HG02623 (cell line): Measurements from ENCODE around the gene FEN1.
A peak's percentile ranks its signal among the peaks of the same experiment; 100 is the strongest.

ENCODE experiments used
- ATAC-seq: cut with Tn5 transposase; IDR thresholded peaks from one replicate; pipeline ENCODE4 v1.9.1; 2021; ENCODE audit warnings: moderate library complexity; ENCODE audit not compliant: unreplicated experiment

FEN1 gene, protein sequence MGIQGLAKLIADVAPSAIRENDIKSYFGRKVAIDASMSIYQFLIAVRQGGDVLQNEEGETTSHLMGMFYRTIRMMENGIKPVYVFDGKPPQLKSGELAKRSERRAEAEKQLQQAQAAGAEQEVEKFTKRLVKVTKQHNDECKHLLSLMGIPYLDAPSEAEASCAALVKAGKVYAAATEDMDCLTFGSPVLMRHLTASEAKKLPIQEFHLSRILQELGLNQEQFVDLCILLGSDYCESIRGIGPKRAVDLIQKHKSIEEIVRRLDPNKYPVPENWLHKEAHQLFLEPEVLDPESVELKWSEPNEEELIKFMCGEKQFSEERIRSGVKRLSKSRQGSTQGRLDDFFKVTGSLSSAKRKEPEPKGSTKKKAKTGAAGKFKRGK

DNA sequence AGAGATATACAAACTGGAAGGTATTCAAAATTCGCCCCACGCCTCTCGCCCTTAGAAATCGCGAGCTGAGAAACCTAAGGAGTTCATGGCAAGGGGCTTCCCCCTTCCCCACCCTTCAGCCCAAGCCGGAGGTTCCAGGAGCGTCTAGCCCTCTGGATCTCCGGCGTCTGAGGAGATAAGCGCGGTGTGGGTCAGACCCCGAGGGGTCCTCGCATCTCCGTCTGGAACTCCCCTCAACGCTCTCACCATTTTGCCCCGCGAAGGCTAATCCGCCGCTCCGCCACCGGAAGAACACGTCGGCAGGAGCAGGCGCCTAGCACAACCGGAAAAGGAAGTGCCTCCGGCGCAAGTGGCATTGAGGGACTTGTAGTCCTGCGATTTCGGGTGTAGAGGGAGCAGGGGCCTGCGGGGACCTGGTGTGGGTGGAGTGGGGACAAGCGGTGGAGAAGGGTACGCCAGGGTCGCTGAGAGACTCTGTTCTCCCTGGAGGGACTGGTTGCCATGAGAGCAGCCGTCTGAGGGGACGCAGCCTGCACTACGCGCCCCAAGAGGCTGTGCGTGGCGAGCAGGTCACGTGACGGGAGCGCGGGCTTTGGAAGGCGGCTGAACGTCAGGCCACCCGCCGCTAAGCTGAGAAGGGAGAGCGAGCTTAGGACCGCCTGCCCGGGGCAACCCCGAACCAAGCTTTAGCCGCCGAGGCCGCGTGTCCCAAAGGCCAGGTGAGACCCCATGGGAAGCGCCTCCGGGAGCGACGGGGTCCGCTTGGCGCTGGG lies at the start of gene FEN1, which contains the start of gene TMEM258:
Gene FEN1, plus strand, starts transcription at position 602 of the 773 bp plus-strand sequence. CDS start 2,451 bp downstream, outside the sequence.
Gene TMEM258, minus strand, starts transcription at position 290 of the 773 bp plus-strand sequence. Its CDS starts 41 bp downstream, at position 249.
- peak; percentile 82 for ATAC-seq

DNA sequence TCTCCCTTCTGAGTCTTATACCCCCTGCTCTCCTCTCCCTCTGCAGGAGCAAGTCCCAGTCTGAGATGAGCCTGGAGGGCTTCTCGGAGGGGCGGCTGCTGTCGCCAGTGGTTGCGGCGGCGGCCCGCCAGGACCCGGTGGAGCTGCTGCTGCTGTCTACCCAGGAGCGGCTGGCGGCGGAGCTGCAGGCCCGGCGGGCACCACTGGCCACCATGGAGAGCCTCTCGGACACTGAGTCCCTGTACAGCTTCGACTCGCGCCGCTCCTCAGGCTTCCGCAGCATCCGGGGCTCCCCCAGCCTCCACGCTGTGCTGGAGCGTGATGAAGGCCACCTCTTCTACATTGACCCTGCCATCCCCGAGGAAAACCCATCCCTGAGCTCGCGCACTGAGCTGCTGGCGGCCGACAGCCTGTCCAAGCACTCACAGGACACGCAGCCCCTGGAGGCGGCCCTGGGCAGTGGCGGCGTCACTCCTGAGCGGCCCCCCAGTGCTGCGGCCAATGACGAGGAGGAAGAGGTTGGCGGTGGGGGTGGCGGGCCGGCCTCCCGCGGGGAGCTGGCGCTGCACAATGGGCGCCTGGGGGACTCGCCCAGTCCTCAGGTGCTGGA lies 49.1 kb upstream of the FEN1 start:
- ATAC-seq = no peak

DNA sequence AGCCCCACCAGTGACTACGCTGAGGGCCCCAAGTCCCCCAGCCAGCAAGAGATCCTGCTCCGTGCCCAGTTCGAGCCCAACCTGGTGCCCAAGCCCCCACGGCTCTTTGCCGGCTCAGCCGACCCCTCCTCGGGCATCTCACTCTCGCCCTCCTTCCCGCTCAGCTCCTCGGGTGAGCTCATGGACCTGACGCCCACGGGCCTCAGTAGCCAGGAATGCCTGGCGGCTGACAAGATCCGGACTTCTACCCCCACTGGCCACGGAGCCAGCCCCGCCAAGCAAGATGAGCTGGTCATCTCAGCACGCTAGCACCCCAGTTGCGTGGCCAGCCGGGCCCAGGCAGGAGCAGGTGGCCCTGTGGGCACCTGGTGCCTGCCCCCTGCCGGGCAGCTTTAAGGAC lies 48.5 kb upstream of the FEN1 start:
- no peak for ATAC-seq

DNA sequence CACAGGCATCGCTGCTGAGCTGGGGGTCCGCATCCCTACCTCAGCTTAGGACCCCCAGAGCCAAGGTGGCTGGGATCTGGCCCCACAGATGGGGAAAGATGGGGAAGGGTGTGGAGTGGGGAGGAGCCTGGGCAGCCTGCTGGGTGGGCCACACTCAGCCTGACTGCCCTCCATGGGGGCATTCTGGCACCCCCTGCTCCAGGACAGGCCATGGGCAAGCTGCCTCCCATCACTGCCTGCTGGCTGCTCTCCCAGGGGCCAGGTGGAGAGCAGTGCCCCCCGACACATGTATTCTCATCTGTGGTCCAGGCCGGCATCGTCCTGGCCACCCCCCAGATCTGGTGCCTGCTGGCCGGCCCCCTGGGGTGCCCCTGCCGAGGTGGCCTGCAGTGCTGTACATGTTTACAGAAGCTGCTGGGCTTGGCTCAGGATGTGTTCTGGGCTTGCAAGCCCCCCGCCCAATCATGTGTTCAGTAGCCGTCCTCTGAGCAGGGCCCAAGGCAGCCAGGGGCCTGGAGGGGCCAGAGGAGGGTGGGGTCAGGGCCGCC lies 48.0 kb upstream of the FEN1 start:
- no peak for ATAC-seq

DNA sequence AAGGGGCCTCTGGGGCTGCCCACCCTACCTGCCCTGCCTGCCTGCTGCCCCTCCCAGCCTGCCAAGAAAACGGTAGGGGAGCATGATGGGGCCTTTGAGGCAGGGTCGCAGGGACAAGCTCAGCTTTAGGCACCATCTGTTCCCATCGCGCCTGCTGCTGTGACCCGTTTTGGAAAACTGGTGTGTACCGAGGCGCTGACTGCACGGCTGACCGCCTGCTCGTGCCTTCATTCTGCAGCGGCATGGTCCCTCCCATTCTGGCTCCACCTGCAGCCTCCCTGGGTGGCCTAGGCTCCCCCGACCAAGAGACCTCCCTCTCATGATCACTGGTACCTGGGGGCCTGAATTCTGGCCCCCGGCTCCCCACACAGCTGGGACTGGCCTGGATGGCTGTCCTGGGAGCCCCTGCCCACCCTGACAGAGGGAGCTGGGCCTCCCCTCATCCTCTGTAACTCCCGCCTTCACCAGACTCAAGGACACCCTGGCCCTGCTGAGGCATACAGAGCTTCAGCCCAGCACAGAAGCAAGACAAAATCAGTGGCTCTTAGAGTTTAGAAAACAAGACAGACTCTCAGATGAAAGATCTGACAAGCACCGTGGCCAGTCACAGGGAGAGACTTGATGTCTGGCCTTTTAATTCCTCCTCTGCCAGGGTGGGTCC lies 46.8 kb upstream of the FEN1 start:
- ATAC-seq = no peak

DNA sequence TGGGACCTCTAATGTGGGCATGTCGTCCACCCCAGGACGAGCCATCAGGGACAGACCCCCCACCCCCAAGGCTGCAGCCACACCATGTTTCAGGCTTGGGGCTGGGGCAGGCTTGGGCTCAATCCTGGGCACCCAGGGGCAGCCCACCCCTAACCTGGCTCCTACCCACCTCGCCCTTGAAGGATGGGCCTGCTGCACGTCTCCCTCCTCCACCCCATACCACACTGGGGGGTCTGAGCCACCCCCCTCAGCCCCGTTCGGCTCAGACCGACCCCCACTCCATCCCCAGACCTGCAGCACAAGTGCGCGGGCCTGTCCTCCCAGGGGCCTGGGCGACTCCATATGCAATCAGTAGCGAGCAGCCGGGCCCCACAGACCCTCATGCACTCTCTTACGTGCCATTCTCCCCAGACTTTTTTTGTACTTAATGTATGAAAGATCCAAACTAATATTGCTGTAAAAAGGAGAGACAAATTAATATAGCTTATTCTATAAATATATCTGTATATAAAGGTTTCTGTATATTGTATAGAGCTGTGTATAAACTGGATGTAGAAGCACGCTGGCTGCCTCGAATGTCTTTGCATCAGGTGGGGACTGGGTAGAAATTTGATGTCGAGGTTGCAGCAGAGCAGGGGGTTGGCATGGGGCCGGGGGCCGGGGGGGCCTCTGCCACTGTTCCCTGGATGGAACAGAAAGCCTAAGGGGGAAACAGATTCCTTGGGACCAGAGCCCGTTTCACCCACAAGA lies 46.1 kb upstream of the FEN1 start:
- ATAC-seq = no peak

DNA sequence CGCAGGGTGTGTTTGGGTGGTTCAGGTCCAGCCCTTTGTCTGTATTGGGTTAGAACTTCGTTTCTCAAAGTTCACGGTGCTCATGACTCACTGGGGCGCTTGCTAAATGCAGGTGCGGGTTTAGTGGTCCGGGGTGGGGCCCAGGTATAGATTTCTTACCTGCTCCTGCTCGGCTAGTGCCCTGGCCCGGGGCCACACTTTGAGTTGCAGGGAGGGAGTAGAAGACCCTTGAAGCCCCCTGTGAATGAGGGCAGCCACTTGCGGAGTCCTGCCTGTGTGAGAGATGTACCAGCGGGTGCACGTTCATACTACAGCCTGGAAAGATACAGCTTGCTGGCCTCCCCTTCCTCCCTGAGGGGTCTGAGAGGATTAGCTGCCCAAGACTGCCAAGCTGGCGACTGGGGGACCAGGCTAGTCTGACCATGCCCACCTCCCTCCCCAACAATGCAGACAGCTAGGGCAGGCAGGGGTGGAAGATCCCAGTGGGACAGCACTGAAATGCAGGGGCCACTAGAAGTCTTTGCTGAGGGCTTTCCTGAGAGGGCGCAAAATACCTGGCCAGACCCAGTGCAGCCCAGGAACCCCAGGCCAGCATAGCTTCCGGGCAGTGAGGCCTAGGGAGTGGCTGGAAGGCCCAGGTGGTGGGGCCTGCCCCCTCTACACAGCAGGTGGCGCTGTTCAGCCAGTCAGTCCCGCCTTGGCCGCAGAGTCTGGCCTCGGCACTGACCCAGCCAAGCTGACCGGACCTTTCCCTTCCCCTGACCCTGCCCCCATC lies 45.3 kb upstream of the FEN1 start:
- ATAC-seq = peak; percentile 56

DNA sequence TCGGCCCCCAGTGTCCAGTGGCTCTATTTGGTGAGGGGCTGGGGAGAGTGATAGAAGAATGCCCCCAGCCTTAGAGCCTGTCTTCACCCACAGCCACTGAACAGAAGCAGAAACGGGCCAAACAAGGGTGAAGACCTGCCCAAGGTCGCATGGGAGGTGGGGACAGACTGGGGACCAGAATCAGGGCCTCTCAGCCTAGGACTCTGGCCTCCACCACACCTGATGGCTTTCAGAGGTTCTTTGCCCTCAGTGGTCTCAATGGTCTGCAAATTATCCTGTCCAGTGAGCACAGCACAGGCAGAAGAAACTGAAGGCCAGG lies 44.8 kb upstream of the FEN1 start:
- ATAC-seq = peak; percentile 10

DNA sequence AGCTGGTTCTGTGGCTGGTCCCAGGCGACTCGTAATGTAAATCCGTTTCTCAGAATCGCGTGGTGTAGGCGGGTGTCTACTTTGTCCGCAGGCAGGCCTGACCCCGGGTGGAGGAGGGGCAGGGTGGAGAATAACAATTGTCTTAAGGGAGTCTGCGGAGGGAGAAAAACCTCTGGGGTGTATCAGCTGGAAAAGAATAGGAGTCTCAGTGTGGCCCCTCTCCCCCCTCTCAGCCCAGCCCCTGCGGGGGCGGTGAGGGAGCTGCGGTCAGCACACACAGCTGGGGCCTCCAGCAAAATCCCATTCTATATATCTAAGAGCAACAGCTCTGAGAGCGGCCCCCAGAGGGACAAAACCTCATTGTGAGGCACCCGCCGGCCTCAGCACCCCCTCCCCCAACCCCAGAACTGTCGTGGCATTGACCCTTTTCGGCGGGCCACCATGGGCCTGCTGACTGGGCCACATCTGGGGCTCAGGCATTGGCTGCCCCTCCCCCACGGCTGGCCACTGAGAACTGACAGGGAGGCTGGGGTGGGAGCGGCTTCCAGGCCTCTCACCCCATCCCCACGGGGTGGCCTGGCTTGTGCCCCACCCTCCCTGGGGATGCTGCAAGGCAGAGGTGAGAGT lies 43.0 kb upstream of the FEN1 start:
- no peak for ATAC-seq

DNA sequence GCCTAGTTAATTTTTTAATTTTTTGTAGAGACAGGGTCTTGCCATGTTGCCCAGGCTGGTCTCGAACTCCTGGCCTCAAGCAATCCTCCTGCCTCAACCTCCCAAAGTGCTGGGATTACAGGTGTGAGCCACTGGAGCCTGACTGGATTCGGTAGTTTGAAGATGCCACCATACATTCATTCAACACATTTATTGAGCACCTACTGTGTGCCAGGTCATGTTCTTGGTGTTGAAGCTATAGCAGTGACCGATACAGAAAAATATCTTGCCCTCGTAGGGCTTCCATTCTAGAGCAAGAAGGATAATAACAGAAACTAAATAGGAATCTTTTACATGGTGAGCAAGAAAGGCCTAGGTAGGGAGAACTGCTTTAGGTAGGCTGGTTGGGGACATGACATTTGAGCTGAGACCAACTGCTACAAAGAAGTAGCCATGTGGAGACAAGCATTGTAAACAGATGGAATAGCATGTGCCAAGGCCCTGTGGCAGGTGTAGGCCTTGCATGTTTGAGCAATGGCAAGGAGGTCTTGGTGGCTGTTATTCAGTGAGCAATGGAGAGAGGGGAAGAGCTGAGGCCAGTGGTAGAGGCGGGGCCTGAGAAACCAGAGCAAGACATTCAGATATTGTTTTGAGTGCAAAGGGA lies 42.0 kb upstream of the FEN1 start:
- ATAC-seq = no peak

DNA sequence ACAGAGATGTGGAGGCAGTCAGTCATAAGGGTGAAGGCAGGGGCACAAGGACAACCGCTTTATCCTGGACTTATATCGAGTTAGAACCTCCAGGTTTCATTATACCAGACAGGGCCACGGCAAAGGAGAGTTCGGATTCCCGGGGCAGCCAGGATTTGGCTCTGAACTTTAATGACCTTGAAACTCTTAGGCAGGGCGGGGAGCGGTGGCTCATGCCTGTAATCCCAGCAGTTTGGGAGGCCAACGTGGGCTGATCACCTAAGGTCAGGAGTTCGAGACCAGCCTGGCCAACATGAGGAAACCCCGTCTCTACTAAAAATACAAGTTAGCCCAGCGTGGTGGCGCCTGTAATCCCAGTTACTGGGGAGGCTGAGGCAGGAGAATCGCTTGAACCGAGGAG lies 41.3 kb upstream of the FEN1 start:
- no peak for ATAC-seq

DNA sequence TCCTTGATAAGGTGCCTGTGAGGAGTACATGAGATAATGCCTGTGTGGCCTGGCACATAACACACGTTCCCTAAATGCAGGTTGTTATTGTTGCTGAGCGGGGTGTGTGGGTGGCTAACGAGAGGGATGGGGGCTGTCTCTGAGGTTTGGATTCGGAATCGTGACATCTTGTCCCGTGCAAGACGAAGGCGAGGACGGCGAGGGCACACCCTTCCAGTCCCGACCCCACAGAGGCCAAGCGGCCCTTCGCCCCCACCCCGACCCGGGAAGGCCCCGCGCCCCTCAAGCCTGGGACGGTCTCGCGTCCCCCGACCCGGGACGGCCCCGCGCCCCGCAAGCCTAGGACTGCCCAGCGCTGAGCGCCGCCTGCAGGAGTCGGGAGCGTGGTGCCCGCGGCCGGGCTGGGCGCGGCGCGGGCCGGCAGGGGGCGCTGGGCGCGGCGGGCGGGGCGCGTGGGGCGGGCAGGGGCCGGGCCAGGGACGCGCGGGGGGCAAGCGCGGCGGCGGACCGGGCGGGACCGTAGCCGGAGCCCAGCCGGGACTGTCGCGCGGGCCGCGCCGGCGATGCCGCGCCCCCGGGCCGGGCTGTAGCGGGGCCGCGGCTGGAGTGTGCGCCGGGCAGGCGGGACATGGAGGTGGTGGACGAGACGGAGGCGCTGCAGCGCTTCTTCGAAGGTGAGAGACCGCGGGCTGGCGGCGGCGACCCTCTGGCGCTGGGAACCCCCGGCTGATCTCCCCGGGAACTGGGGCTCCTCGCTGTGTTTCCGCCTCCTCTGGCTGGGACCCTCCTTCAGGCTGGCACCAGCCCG lies 40.4 kb upstream of the FEN1 start, which contains the start of gene MYRF:
Gene MYRF, plus strand, starts transcription at position 520 of the 808 bp plus-strand sequence. Its CDS starts 109 bp downstream, at position 629.
- no peak for ATAC-seq

DNA sequence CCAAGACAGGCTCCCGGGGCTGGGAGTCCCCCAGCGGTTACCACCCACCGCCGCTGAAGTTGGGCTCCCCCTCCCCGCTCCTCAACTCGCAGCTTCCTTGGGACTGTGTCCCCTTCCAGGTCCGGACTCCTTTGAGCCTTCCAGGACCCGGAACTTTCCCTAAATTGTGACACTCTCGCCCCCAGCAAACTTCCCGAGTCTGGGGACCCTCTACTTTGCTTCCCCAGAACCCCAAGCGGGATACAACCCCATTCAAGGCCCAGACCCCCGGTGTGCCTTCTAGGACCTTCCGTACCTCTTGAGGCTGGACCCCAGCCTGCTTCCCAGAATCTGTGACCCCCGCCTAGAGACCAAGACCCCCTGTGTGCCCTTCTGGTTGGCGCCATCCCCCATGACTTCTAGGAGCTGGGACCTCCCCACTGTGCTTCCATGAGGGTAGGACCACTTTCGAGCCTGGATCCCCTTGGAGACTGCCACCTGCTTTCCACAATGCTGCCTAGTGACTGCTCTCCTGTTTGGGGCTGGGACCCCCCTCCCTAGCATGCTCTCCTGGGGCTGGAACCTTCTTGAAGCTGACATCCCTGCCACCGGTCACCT lies 39.7 kb upstream of the FEN1 start:
- ATAC-seq = no peak

DNA sequence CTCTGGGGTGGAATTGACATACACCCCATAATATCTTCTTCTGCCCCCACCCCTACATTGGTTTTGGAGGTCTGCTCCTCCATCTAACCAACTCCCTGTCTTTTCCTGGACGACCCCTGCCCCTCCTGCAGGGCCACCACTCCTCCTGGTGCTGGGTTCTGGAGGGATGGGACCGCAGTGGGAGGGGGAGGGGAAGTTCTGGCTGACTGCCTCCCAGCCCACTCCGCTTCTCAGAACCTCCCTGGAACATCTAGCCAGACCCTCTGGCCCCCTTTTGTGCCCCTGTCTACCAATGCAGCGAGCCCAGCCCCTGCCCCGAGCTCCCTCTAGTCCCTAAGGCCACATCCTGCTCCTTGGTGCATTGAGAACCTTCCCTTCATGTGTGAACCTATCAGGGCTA lies 39.0 kb upstream of the FEN1 start:
- no peak for ATAC-seq

DNA sequence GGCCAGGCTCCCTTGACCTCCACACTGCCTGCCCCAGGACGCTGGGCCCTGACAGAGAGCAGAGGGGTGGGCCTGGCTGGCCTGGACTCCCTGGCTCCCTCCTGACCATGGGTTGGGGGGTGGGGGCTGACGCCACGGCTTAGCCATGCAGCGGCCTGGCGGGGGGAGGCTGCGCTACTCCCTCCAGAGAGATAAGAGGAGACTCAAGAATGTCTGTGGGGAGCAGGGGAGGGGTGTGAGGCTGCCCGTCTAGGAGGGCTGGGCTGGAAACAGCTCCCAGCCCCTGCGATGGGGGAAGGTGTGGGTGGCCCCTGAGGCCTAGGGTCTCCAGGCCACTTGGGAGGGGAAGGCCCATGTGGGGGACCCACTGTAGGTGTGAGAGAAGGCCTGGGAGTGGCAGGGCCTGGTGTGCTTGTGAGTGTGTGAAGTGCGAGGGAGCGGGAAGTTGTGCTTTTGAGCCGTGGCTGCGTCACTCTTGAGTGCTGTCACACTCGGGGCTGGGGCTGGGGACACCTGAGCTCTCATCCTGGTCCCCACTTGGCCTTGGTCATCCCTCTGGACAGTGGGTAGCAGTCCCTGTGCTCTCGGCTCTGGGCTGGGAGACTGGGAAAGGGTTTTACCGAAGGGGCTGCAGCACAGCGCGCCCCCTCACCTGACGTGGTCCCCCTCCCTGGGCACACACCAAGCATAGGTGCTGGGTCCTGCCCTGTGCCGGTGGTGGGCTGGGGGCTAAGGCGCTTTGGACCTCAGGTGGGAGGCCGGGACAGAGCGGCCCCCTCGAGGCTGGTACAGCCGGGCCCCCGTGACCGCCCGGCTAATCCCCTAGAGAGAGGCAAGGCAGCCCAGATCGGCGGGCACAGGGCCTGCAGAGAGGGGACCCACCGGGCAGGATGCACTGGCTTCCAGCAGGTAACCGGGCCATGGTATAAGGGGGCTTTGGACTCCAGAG lies 37.9 kb upstream of the FEN1 start:
- ATAC-seq = no peak

DNA sequence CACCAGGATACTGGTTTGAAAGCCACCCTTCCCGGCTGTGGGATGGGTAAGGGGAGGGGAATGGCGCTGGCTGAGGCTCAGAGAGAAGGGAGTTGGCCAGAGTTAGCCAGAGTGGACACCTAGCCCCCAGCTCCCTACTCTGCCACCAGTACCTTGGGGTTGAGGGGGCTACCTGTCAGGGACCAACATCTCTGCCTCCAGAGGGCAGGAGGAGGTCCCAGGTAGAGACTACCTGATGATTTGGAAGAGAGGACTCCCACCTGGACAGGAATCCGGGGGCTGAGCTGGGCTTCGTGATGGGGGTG lies 36.6 kb upstream of the FEN1 start:
- no peak for ATAC-seq
